Measurements from ENCODE around the gene CDC42. TPM values are rescaled to one million over a fixed set of nuclear protein-coding genes. Genes with fewer than 3 reads are reported as not detected.

The CDC42 gene
- polyA plus RNA-seq, 1 donor: 262 TPM

DNA sequence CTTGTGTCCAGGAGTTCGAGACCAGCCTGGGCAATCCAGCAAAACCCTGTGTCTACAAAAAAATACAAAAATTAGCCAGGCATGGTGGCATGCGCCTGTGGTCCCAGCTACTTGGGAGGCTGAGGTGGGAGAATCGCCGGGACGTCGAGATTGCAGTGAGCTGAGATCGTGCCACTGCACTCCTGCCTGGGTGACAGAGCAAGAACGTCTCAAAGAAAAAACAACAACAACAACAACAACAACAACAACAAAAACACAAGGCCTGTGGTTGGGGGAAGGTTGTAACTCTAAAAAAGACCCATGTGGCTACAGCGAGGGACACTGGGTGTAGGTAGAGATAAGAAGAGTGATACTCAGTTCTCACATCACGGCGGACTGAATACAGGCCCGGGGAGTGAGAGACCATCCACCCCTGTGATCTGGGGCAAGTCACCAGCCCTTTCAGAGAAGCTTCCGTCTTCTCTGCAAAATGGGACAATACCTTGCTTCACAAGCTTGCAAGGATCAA is 848 bp upstream of the CDC42 start:
- no peak overlapping the region for H3K4me3 ChIP-seq (ENCODE audit: low read length)
- no peak for DNase-seq
- no peak overlapping the region for H3K27ac ChIP-seq (ENCODE audit: low read length)
- no CpG with 5 or more reads among the region's 13 CpGs for WGBS (ENCODE audit: insufficient coverage, low lambda C conversion rate)
- H3K9me3 ChIP-seq (ENCODE audit: control insufficient read depth, low read depth, low read length): no peaks in the 10 kb centered on the region
- H3K36me3 ChIP-seq (ENCODE audit: control insufficient read depth, insufficient read depth, low read length): no peaks in the 10 kb centered on the region
- peaks cover 21% of the 10 kb centered on the region for H3K4me1 ChIP-seq (ENCODE audit: control insufficient read depth, insufficient read depth, low read length)
- no peaks in the 10 kb centered on the region for H3K27me3 ChIP-seq (ENCODE audit: control insufficient read depth, insufficient read depth, low read length)

DNA sequence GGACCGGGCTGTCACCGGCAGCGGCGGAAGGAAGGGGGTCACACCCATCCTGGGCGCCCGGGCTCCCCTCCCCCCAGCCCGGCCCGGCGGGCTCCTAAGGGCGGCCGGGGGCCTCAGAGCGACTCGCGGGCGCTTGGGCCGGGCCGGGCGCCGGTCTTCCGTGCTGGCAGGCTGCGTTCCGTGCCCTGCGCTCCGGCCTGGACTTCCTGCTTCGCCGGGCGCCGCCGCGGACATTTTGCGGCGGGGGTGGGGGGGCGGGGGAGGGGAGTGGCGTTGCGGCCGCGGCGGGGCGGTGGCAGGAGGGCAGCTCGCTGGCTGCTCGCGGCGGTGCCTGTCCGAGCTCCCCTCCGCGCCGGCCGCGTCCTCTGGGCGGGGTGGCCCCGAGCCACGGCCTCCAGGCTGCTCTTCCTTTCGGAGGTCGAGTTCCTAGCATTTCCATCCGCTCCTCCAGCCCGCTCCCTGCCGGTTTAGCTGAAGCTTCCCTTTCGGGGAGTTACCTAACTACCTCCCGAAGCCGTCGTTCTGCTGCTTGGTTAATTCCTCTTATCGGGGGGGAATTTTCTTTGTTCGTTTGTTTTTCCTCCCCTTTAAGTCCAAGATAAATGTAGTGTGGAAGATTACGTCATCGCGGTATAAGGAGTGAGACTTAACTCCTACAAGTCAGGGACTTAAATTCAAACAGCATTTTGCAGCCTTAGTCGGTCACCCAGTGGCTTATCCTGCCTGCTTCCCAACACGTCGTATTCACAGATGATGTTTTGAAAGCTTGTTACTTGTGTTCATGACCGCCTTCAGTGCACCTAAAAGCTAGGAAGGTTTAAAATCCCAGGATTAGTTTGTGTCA is 730 bp downstream of the CDC42 start:
- WGBS (ENCODE audit: insufficient coverage, low lambda C conversion rate): no CpG with 5 or more reads among the region's 70 CpGs
- Histone ChIP-seq H3K9me3 (ENCODE audit: control insufficient read depth, low read depth, low read length) (no peaks in the 10 kb centered on the region), H3K27me3 (ENCODE audit: control insufficient read depth, insufficient read depth, low read length) (no peaks in the 10 kb centered on the region), H3K4me1 (ENCODE audit: control insufficient read depth, insufficient read depth, low read length) (peaks cover 19% of the 10 kb centered on the region), H3K27ac (ENCODE audit: low read length) (peak overlapping the region; percentile 98), H3K36me3 (ENCODE audit: control insufficient read depth, insufficient read depth, low read length) (peaks cover 3% of the 10 kb centered on the region), H3K4me3 (ENCODE audit: low read length) (peak overlapping the region; percentile 76)
- peak; percentile 52 to 85 for DNase-seq

DNA sequence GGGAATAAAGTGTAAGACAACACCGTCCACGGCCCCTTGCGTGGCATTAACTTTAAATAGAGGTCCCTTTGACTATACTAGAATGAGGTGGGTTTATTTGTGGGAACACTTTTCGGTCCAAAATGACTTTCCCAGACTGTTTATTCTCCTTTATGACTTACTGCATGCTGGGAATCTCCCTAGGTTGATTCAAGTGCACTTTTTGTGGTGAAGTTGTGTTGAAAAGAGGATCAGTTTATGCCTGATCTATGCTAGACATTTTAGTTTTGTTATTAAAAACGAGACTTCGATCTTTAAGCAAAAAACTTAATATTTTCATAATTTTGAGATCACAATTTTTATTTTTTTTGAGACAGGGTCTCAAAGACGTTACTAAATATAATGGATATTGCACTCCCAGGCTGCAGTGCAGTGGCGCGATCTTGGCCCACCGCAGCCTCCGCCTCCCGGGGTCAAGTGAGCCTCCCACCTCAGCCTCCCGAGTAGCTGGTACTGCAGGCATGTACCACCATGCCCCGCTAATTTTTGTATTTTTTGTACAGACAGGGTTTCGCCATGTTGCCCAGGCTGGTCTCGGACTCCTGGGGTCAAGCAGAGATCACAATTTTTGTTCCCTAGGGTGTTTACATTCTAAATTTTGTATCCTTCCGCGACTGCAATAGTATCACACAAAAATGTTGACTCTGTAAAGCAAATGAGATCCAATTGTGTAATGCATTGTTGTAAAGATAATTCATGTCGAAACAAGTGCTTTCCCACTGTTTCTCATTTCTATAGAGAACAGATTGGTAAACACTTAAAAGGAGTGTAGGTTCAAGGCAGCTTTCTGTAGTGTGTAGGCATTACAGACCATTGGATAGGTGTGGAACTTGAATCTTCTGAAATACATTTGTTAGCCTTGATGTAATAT is 1.6 kb downstream of the CDC42 start:
- Histone ChIP-seq H3K36me3 (ENCODE audit: control insufficient read depth, insufficient read depth, low read length) (peaks cover 6% of the 10 kb centered on the region), H3K4me3 (ENCODE audit: low read length) (peak overlapping the region; percentile 76), H3K4me1 (ENCODE audit: control insufficient read depth, insufficient read depth, low read length) (peaks cover 12% of the 10 kb centered on the region)

DNA sequence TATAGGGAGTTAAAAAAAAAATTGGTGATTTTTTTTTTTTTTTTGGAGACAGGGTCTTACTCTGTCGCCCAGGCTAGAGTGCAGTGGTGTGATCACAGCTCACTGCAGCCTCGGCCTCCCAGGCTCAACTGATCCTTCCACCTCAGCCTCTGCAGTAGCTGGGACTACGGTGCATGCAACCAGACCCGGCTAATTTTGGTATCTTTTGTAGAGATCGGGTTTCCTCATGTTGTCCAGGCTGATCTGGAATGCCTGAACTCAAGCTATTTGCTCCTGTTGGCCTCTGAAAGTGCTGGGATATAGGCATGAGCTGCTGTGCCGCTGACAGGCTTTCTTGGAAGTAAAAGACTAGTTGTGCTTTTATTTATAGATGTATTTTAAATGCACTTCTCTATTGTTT is 3.0 kb downstream of the CDC42 start:
- Histone ChIP-seq H3K27ac (ENCODE audit: low read length) (no peak overlapping the region), H3K4me3 (ENCODE audit: low read length) (no peak overlapping the region), H3K9me3 (ENCODE audit: control insufficient read depth, low read depth, low read length) (no peaks in the 10 kb centered on the region), H3K36me3 (ENCODE audit: control insufficient read depth, insufficient read depth, low read length) (peaks cover 8% of the 10 kb centered on the region), H3K27me3 (ENCODE audit: control insufficient read depth, insufficient read depth, low read length) (no peaks in the 10 kb centered on the region), H3K4me1 (ENCODE audit: control insufficient read depth, insufficient read depth, low read length) (peaks cover 12% of the 10 kb centered on the region)
- no CpG with 5 or more reads among the region's 6 CpGs for WGBS (ENCODE audit: insufficient coverage, low lambda C conversion rate)
- no peak for DNase-seq

More for the DNA sequence above, 1.6 kb downstream of the CDC42 start:
- 47% methylated on average over 5 of the region's 19 CpGs for WGBS (ENCODE audit: insufficient coverage, low lambda C conversion rate)
- no peak for DNase-seq
- H3K27me3 ChIP-seq (ENCODE audit: control insufficient read depth, insufficient read depth, low read length): no peaks in the 10 kb centered on the region
- no peaks in the 10 kb centered on the region for H3K9me3 ChIP-seq (ENCODE audit: control insufficient read depth, low read depth, low read length)
- H3K27ac ChIP-seq (ENCODE audit: low read length): peak overlapping the region; percentile 98

DNA sequence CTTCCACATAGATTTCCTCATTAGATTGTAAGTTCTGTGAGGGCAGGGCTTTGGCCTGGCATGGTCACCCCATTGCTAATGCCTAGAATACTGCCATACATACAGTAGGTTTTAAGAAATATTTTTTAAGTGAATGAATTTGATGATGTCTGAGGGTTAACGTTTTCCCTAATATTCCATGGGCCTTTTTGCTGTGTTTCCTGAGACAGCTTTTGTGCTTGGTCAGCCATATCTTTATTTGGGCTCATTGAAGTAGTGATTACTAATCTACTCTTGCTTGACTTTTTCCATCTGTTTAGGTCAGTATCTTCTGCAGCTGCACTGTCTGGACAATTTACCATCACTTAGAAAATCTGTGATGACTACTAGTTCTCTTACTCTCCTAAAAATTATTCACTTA is 3.5 kb downstream of the CDC42 start:
- Histone ChIP-seq H3K27ac (ENCODE audit: low read length) (no peak overlapping the region), H3K27me3 (ENCODE audit: control insufficient read depth, insufficient read depth, low read length) (no peaks in the 10 kb centered on the region), H3K4me1 (ENCODE audit: control insufficient read depth, insufficient read depth, low read length) (peaks cover 12% of the 10 kb centered on the region), H3K4me3 (ENCODE audit: low read length) (no peak overlapping the region), H3K36me3 (ENCODE audit: control insufficient read depth, insufficient read depth, low read length) (peaks cover 8% of the 10 kb centered on the region), H3K9me3 (ENCODE audit: control insufficient read depth, low read depth, low read length) (no peaks in the 10 kb centered on the region)
- no CpG with 5 or more reads among the region's 1 CpG for WGBS (ENCODE audit: insufficient coverage, low lambda C conversion rate)
- no peak for DNase-seq

DNA sequence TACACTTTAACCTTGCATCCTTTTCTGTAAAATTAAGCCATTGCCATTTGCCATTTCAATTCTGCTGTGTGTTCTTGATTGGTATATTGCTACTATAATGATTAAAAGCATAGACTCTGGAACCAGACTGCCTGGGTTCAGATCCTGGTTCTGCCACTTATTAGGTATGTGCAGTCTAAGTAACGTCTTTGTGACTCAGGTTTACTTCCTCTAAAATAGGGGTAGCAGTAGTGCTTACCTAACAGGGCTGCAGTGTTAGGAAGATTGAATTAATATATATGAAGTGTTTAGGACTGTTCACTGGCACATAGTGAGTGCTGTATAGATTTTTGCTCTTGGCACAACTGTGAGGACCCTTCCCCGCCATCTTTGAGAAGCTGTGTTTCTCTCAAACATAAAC is 4.4 kb downstream of the CDC42 start:
- H3K27me3 ChIP-seq (ENCODE audit: control insufficient read depth, insufficient read depth, low read length): no peaks in the 10 kb centered on the region
- H3K27ac ChIP-seq (ENCODE audit: low read length): no peak overlapping the region
- peaks cover 12% of the 10 kb centered on the region for H3K4me1 ChIP-seq (ENCODE audit: control insufficient read depth, insufficient read depth, low read length)
- WGBS (ENCODE audit: insufficient coverage, low lambda C conversion rate): 100% methylated on average over 1 of the region's 2 CpGs
- no peak for DNase-seq
- peaks cover 8% of the 10 kb centered on the region for H3K36me3 ChIP-seq (ENCODE audit: control insufficient read depth, insufficient read depth, low read length)
- H3K4me3 ChIP-seq (ENCODE audit: low read length): no peak overlapping the region
- no peaks in the 10 kb centered on the region for H3K9me3 ChIP-seq (ENCODE audit: control insufficient read depth, low read depth, low read length)

DNA sequence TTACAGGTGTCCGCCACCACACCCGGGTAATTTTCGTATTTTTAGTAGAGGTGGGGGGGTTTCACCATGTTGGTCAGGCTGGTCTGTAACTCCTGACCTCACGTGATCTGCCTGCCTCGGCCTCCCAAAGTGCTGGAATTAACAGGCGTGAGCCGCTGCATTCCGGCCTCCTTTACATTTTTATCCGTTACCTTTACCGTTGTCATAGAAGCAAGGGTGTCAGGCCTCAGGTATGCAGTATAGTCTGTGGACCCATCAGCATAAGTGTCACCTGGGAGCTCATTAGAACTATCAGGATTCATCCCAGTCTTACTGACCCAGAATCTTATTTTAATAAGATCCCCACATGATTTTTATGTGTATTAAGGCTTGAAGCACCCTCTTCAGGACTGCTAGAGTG is 5.4 kb downstream of the CDC42 start:
- Histone ChIP-seq H3K36me3 (ENCODE audit: control insufficient read depth, insufficient read depth, low read length) (peaks cover 8% of the 10 kb centered on the region), H3K4me1 (ENCODE audit: control insufficient read depth, insufficient read depth, low read length) (peaks cover 9% of the 10 kb centered on the region), H3K27ac (ENCODE audit: low read length) (no peak overlapping the region), H3K4me3 (ENCODE audit: low read length) (no peak overlapping the region), H3K9me3 (ENCODE audit: control insufficient read depth, low read depth, low read length) (no peaks in the 10 kb centered on the region), H3K27me3 (ENCODE audit: control insufficient read depth, insufficient read depth, low read length) (no peaks in the 10 kb centered on the region)
- no peak for DNase-seq
- no CpG with 5 or more reads among the region's 10 CpGs for WGBS (ENCODE audit: insufficient coverage, low lambda C conversion rate)

DNA sequence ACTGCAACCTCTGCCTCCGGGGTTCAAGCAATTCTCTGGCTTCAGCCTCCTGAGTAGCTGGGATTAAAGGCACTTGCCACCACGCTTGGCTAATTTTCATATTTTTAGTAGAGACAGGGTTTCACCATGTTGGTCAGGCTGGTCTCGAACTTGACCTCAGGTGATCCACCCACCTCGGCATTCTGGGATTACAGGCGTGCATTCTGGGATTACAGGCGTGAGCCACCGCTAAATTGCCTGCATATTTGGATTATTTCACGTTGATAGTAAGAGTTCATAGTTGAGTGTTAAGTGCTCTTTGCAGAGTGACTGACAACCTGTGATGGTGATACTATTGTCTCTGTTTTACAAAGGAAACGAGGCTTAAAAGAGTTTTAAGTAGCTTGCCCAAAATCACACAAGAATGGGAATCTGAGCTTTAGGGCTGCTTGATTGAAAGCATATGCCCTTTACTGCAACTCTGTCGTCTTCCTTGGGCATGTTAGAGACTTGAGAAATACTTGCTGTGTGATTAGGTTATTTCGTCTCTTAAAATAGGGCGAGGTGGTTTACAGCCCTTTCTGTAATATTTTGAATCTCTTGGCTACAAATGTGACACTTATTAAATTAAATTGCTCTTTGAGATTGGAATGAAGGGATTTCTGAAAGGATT is 12.4 kb downstream of the CDC42 start:
- Histone ChIP-seq H3K4me1 (ENCODE audit: control insufficient read depth, insufficient read depth, low read length) (no peaks in the 10 kb centered on the region), H3K9me3 (ENCODE audit: control insufficient read depth, low read depth, low read length) (no peaks in the 10 kb centered on the region), H3K4me3 (ENCODE audit: low read length) (no peak overlapping the region)

DNA sequence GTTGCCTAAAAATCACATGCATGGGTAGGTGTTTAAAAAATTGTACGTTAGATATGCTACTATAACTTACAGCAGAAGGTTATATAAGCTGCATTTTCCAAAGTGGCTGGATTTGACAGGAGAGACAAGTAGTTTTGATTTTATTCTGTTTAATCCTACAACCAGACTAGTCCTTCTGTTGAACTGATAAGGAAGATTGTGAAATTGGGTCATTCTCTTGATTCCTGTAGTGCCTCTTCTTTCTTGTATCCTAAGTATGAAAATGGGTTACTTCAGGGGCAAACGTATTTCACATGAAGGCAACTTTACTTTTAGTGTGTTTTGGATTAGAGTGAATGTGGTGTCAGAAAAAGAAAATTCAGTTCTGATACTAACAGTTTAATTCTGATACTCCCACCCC is 19.0 kb downstream of the CDC42 start:
- Histone ChIP-seq H3K36me3 (ENCODE audit: control insufficient read depth, insufficient read depth, low read length) (peaks cover 6% of the 10 kb centered on the region), H3K27ac (ENCODE audit: low read length) (no peak overlapping the region), H3K4me1 (ENCODE audit: control insufficient read depth, insufficient read depth, low read length) (peaks cover 6% of the 10 kb centered on the region), H3K4me3 (ENCODE audit: low read length) (no peak overlapping the region), H3K9me3 (ENCODE audit: control insufficient read depth, low read depth, low read length) (peaks cover 3% of the 10 kb centered on the region), H3K27me3 (ENCODE audit: control insufficient read depth, insufficient read depth, low read length) (no peaks in the 10 kb centered on the region)
- WGBS (ENCODE audit: insufficient coverage, low lambda C conversion rate): no CpG with 5 or more reads among the region's 2 CpGs
- no peak for DNase-seq

More for the DNA sequence above, 12.4 kb downstream of the CDC42 start:
- WGBS (ENCODE audit: insufficient coverage, low lambda C conversion rate): 94% methylated on average over 3 of the region's 12 CpGs
- no peak for DNase-seq
- peaks cover 18% of the 10 kb centered on the region for H3K36me3 ChIP-seq (ENCODE audit: control insufficient read depth, insufficient read depth, low read length)
- H3K27ac ChIP-seq (ENCODE audit: low read length): no peak overlapping the region
- H3K27me3 ChIP-seq (ENCODE audit: control insufficient read depth, insufficient read depth, low read length): no peaks in the 10 kb centered on the region

DNA sequence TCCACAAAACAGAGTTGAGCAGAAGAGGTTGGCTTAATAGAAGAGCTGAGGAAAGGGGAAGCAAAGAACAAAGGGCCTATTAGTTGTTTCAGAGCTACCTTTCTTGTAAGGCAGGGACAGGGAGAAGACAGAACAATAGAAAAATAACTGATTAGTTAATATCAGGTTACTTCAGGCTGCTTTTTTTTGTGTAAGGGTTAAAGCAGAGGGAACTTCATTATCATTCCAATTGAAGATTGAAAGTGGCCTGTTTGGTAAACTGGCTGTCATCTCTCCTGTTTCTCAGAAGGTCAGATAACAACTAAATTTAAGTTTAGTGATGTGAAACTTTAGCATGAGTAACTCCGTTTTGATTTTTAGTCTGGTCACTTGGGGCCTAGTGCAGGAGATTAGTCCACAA is 22.3 kb downstream of the CDC42 start:
- no peak overlapping the region for H3K27ac ChIP-seq (ENCODE audit: low read length)
- WGBS (ENCODE audit: insufficient coverage, low lambda C conversion rate): no CpG with 5 or more reads among the region's 1 CpG
- H3K4me1 ChIP-seq (ENCODE audit: control insufficient read depth, insufficient read depth, low read length): peaks cover 6% of the 10 kb centered on the region

More for the DNA sequence above, 22.3 kb downstream of the CDC42 start:
- Histone ChIP-seq H3K4me3 (ENCODE audit: low read length) (no peak overlapping the region), H3K27me3 (ENCODE audit: control insufficient read depth, insufficient read depth, low read length) (no peaks in the 10 kb centered on the region), H3K9me3 (ENCODE audit: control insufficient read depth, low read depth, low read length) (peaks cover 3% of the 10 kb centered on the region), H3K36me3 (ENCODE audit: control insufficient read depth, insufficient read depth, low read length) (peaks cover 7% of the 10 kb centered on the region)
- no peak for DNase-seq

Data from large intestine (tissue), 3 donors.